ENCODE measurements around the gene TSPAN17.
"Not testable (repeated sequence)": the region's sequence is repeated elsewhere in the genome, so short reads cannot be mapped to it uniquely, and the experiment has no call there.

Gene TSPAN17

DNA sequence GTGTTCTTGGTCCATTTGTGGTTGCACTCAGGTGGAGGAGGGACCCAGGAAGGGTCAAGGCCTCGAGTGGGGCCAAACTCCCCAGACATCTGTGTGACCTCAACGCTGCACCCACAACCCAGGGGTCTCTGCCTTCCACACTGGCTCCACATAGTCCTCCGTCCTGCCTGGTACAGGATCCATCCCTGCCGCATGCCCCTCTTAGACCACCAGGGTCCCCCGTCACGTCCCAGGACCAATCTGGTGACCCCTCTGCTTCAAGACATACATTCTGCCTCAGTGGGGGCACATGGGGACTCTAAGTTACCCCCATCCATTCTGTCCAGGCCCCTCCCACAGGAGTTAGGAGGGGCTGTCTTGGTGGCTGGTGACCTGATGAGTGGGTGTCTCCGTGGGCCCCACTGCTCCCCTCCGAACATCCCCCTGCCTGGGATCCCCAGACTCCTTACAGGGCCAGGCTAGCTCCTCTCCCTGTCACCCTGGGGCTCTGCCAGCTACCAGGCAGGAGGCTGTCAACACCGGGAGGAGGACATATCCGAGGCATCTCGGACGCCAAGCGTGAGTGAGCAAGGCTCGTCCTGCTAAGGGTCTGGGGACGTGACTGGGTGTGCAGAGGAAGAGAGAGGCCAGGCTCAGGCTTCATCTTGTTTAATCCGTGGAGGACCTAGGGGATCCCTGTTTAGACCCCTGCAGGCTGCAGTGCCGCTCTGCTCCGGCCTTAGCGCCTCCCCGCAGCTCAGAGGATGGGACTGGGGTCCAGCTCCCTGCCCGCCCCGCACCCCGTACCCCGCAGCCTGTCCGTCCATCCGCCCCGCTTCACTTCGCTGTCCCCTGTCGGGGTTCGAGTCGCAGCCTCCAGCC is 32.3 kb downstream of the TSPAN17 start:
- DNase-seq (ENCODE audit: low read depth, low spot score), result no peak

- DNase-seq (ENCODE audit: low read depth, low spot score), result no peak
These were observed 32.9 kb downstream of the TSPAN17 start for GRCh38 chr5:176680226-176680563.

GRCh38 chr5:176682016-176682531 is 34.8 kb downstream of the TSPAN17 start:
- DNase-seq (ENCODE audit: low read depth, low spot score), result no peak

- DNase-seq (ENCODE audit: low read depth, low spot score), result no peak
These were observed 37.7 kb downstream of the TSPAN17 start for GRCh38 chr5:176685010-176685409.

DNA sequence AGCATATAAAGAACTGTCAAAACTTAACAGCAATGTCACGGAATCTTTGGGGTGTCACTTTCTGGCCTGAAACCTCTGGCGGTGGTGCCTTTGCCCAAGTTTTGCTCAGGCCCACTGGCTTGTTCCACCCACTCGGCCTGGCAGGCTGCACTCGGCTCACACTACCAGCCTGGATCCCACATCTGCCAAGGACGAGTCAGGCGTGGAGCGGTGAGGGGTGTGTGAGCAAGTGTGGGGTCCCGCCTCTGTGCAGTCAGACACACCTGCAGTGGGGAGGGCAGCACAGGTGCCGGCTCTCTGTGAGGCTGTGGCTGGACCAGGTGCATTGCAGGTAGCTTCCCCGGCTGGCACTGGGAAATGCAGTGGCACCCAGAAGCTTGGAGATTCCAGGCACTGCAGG is 40.0 kb downstream of the TSPAN17 start:
- DNase-seq (ENCODE audit: low read depth, low spot score), result no peak

DNA sequence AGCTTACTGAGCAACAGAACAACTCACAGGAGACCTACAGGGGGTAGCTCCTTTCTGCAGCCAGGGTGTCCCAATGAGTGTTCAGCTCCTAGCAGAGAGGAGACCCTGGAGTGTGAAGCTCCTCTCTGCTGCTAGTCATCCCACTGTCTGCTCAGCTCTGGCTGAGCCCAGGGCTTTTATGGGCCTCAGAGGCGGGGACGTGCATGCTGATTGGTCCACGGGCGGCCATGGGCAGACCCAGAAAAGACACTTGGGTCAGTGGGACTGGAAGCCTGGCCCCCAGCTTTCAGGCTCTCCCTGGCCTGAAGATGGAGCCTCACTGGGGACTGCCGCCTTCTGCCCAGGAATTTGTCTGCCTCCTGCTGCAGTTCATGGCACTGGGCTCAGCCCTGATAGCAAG is 40.6 kb downstream of the TSPAN17 start:
- no peak for DNase-seq (ENCODE audit: low read depth, low spot score)

DNA sequence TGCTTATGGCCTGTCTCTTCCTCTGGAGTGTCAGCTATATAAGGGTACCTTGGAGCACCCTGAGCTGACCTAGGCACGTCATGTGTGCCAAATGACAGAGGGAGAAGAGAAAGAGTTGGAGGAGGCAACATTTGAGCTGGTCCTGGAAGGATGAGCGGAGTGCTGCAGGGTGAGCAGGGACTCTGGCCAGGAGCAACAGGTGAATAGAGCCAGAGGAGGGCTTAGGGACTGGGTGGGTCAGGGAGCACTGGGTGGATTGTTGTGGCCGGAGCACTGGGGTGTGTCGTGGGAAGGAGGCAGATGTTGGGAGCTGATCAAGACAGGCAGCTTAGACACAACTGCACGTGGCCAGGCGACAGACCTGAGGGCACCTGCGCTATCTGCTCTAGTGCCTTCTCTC is 43.6 kb downstream of the TSPAN17 start:
- DNase-seq (ENCODE audit: low read depth, low spot score), result no peak

DNA sequence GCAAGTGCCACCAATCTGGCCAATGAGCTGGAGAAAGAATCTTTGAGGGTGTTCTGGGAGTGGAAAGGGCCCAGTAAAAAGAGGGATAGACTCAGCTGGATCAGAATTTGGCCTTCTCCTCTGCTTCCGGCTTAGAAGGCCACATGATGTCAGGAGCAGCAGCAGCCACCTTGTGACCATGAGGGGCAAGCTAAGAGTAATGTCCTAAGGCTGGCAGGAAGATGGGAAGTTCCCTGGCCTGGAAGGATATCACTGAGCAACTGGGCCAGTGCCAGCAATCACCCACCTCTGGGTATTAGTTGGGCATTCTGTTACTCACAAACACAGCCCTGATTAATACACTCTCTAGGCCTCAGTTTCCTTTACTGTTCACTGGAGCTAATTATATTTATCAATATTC is 44.2 kb downstream of the TSPAN17 start:
- no peak for DNase-seq (ENCODE audit: low read depth, low spot score)

DNA sequence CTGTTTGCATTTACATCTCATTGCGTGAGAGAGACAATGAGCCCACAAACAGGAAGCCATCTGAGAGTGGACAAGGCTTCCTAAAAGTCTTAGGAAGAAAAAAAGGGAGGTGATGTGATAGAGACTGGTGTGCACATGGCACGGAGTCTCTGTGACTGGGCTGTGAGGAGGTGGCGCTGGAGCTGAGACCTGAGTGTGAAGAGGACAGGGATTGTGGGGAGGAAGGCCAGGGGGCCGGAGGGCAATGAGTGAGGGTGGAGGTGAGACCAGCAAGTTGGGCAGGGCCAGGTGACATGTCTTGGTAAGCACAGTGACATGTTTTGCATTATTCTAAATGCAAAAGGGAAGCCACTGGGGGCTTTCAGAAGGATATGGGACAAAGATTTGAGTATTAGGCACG is 45.0 kb downstream of the TSPAN17 start:
- no peak for DNase-seq (ENCODE audit: low read depth, low spot score)

DNA sequence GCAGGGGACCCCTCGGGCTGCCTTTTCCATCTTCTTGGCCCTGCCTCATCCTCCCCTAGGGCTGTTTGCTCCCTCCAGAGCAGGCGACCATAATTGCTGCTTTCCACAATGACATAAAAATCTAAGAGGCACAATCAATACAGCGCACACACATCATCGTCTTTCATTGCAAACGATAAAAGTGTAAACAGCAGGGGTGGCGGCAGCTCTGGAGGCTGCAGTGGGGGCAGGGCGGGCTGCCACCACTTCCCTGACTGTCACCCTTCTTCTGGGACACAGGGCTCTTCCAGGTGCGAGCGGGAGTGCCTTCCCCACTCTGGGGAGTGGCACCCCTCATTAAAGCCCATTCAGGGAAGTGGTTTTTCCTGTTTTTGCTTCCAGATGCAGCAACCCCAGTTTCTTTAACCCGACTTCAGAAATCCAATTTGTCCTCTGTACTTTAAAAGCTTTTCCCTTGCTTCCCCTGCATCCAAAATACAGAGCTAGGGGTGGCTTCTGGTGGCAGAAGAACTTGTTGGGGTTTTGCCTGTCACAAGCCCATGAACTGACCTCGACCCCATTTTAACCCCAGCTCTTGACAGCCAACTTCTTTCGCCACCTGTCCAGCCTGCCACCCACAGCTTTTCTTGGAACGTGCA is 45.7 kb downstream of the TSPAN17 start:
- no peak for DNase-seq (ENCODE audit: low read depth, low spot score)

GRCh38 chr5:176693477-176693851 is 46.2 kb downstream of the TSPAN17 start:
- no peak for DNase-seq (ENCODE audit: low read depth, low spot score)

- no peak for DNase-seq (ENCODE audit: low read depth, low spot score)
These were observed 46.9 kb downstream of the TSPAN17 start for GRCh38 chr5:176694146-176694545.

GRCh38 chr5:176694631-176695030 is 47.3 kb downstream of the TSPAN17 start:
- no peak for DNase-seq (ENCODE audit: low read depth, low spot score)

GRCh38 chr5:176695073-176695472 is 47.8 kb downstream of the TSPAN17 start:
- no peak for DNase-seq (ENCODE audit: low read depth, low spot score)

GRCh38 chr5:176697267-176697933 is 50.1 kb downstream of the TSPAN17 start:
- no peak for DNase-seq (ENCODE audit: low read depth, low spot score)

- DNase-seq (ENCODE audit: low read depth, low spot score), result peak; percentile 80
These were observed 50.8 kb downstream of the TSPAN17 start for GRCh38 chr5:176697934-176698538.

DNA sequence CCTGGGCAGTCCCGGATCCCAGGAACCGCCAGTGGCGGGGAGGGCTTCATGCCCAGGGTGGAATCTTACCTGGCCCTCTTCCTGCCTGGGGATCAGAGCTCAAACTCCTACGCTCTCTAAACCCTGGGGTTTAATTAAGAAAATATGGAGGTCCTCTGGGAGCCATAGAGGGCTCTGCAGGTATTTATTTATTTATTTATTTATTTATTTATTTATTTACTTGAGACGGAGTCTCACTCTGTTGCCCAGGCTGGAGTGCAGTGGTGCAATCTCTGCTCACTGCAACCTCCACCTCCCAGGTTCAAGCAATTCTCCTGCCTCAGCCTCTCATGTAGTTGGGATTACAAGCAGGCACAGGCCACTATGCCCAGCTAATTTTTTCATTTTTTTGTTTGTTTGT is 52.2 kb downstream of the TSPAN17 start:
- DNase-seq (ENCODE audit: low read depth, low spot score), result not testable (repeated sequence)

GRCh38 chr5:176700239-176700847 is 53.1 kb downstream of the TSPAN17 start:
- peak; percentile 51 for DNase-seq (ENCODE audit: low read depth, low spot score)

GRCh38 chr5:176702671-176703641 is 55.7 kb downstream of the TSPAN17 start:
- DNase-seq (ENCODE audit: low read depth, low spot score), result no peak

- DNase-seq (ENCODE audit: low read depth, low spot score), result no peak
These were observed 56.6 kb downstream of the TSPAN17 start for GRCh38 chr5:176703857-176704256.

- DNase-seq (ENCODE audit: low read depth, low spot score), result no peak
These were observed 57.1 kb downstream of the TSPAN17 start for GRCh38 chr5:176704355-176704754.

Data from ELF-1 (cell line).